AG04450 (cell line): Measurements from ENCODE around the gene MCC. TPM values are rescaled to one million over a fixed set of nuclear protein-coding genes. Genes with fewer than 3 reads are reported as not detected.

Experiments used
- CTCF ChIA-PET: fragments of 300-600, 350-600 bp; formaldehyde crosslinking; extraction: SDS; loops from one replicate; lab custom pipeline; 2022; ENCODE audit warnings: antibody characterized with exemption, inconsistent platforms; lab: Charles Lee
- POLR2A ChIA-PET: fragments of 350-600 bp; formaldehyde crosslinking; extraction: SDS; loops from one replicate; lab custom pipeline; 2021; ENCODE audit warnings: antibody characterized with exemption, inconsistent platforms; lab: Yijun Ruan, JAX
- DNase-seq: peaks from one replicate; pipeline ENCODE4 v3.0.0-alpha.2; 2011; ENCODE audit warnings: low read depth, low spot score
- H3K27ac ChIP-seq: one replicate; pipeline ENCODE4 v1.5.1; 2012; ENCODE audit warnings: low read depth, low read length, control low read depth
- H3K27me3 ChIP-seq: one replicate; pipeline ENCODE4 v1.6.0; 2012; ENCODE audit warnings: low read length; ENCODE audit not compliant: control insufficient read depth, insufficient read depth
- H3K4me3 ChIP-seq: 2 replicates; pipeline ENCODE4 v1.5.1; 2011; ENCODE audit warnings: mild to moderate bottlenecking, low read depth, low read length, control low read depth
- H3K9me3 ChIP-seq: 2 replicates; pipeline ENCODE4 v1.5.1; 2012; ENCODE audit warnings: low read length; ENCODE audit not compliant: control insufficient read depth, insufficient read depth
- polyA plus RNA-seq: library from polyadenylated mRNA; depleted of rRNA; stranded (reverse); fragments of >200 nt; gene quantifications from 2 replicates; pipeline ENCODE4 v1.2.3, GENCODE V29; 2011
- TF ChIP-seq, protein P1 (sequence below): IDR thresholded peaks from 2 replicates; pipeline ENCODE4 v1.5.1; 2011; ENCODE audit warnings: low read depth, low read length, control low read depth, inconsistent platforms

The MCC gene
- polyA plus RNA-seq, 1 experiment: 17.5 TPM

DNA sequence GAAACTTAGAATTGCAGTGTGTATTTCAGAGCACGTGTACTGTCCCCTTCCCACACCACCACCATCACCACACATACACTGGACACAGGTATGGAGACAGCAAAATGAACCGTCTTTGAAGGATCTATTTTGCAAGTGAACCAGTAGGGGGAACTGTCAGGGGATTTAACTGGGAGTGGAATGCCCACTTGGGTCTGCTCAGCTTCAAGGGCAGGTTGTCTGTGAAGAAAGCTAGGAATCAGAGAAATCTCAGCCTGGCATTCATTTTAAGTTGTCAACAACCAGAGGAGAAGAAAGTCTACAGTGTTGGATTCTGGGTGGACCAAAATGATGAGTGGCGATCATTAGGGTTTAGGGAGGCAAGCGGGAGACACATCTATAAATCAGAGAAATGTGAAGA, 364.6 kb downstream of the MCC start:
- no peak for DNase-seq
- H3K27ac ChIP-seq: no peak overlapping the region
- H3K4me3 ChIP-seq: no peak overlapping the region
- TF ChIP-seq, protein P1, sequence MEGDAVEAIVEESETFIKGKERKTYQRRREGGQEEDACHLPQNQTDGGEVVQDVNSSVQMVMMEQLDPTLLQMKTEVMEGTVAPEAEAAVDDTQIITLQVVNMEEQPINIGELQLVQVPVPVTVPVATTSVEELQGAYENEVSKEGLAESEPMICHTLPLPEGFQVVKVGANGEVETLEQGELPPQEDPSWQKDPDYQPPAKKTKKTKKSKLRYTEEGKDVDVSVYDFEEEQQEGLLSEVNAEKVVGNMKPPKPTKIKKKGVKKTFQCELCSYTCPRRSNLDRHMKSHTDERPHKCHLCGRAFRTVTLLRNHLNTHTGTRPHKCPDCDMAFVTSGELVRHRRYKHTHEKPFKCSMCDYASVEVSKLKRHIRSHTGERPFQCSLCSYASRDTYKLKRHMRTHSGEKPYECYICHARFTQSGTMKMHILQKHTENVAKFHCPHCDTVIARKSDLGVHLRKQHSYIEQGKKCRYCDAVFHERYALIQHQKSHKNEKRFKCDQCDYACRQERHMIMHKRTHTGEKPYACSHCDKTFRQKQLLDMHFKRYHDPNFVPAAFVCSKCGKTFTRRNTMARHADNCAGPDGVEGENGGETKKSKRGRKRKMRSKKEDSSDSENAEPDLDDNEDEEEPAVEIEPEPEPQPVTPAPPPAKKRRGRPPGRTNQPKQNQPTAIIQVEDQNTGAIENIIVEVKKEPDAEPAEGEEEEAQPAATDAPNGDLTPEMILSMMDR: peak; percentile 25; the same call in 1 of the 2 replicates
- H3K27me3 ChIP-seq: no peaks in the 10 kb centered on the region
- H3K9me3 ChIP-seq: no peaks in the 10 kb centered on the region
- CTCF ChIA-PET: no interaction called here
- POLR2A ChIA-PET: no interaction called here

DNA sequence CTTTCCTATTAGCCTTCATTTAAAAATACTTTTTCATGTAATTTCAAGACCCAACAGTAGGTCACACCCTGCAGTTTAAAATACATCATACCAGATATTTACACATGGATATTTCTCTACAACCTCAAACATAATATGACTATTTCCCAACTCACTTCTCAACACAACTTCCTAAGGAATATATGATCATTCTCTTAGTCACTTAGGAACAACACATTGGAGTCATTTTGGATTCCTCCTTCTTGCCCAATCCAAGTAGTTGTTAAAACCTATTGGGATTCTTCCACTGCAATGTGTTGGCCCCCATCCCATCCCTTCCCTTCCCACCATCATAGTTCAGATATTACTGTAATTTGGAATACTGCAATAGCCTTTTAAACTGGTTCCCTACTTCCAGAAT, 366.2 kb downstream of the MCC start:
- Histone ChIP-seq H3K4me3 (no peak overlapping the region), H3K27me3 (no peaks in the 10 kb centered on the region), H3K27ac (no peak overlapping the region), H3K9me3 (no peaks in the 10 kb centered on the region)
- POLR2A ChIA-PET: no interaction called here
- CTCF ChIA-PET: no interaction called here
- TF ChIP-seq, protein P1: no peak
- peak; percentile 18 for DNase-seq

DNA sequence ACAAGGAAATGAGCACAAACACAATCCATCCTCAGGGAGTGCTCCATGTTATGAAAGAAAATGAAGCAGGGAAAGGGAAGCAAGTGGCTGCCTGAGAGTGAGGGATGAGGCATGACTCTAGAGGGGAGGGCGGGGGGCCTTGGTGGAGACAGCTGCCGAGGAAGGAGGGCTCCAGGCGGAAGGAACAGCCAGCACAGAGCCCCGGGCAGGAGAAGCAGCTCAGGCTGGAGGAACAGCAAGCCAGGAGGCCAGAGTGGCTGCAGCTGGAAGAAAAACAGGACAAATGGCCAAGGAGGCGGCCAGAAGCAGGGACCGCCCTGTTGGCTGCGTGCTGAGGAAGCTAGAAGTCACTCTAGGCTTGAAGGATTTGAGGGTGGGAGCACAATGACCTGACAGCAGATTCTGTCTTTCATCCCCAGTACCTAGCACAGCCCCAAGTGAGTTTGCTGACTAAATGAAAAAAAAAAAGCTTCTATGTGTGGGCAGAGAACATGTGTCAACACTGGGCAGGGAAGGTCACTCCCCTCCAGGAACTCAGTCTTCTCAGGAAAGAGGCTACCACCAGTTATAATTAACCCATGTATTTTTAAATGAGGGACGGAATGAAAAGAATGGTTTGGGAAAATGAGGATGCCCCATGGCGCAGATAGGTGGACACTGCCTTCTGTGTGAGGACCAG, 368.9 kb downstream of the MCC start:
- CTCF ChIA-PET: interaction anchor here (1.2 kb wide), 1 partner anchor 260 kb away, joined by 3 read pairs; no protein-coding TSS in a partner anchor
- Histone ChIP-seq H3K27ac (no peak overlapping the region), H3K27me3 (no peaks in the 10 kb centered on the region), H3K9me3 (peaks cover 7% of the 10 kb centered on the region; the same call in 1 of the 2 replicates), H3K4me3 (no peak overlapping the region)
- TF ChIP-seq, protein P1: no peak
- POLR2A ChIA-PET: no interaction called here
- DNase-seq: no peak

DNA sequence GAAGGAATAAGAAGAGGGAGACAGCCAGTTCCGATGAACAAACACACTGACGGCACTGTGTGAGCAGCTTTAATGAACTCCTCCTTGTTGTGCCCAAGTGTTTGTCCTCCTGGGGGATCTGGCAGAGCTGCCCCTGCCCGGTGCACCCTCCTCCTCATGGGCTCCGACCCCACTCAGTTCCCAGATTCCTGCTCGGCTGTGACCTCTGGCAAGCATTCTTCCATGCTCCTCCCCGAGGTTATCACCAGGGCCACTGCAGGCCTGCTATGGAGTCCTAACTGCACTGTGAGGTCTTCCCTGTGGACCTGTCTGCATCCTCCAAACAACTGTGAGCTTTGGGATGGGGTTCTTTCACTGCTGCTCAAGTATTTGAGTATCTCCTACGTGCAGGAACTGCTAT, 369.5 kb downstream of the MCC start:
- Histone ChIP-seq H3K4me3 (no peak overlapping the region), H3K27me3 (no peaks in the 10 kb centered on the region), H3K9me3 (peaks cover 7% of the 10 kb centered on the region; the same call in 1 of the 2 replicates), H3K27ac (no peak overlapping the region)
- no peak for DNase-seq
- ChIA-PET POLR2A (interaction anchor here (0.5 kb wide), 1 partner anchor 437 kb away, joined by 3 read pairs; no protein-coding TSS in a partner anchor), CTCF (interaction anchor here (1.2 kb wide), 1 partner anchor 261 kb away, joined by 3 read pairs; no protein-coding TSS in a partner anchor)
- TF ChIP-seq, protein P1: no peak

DNA sequence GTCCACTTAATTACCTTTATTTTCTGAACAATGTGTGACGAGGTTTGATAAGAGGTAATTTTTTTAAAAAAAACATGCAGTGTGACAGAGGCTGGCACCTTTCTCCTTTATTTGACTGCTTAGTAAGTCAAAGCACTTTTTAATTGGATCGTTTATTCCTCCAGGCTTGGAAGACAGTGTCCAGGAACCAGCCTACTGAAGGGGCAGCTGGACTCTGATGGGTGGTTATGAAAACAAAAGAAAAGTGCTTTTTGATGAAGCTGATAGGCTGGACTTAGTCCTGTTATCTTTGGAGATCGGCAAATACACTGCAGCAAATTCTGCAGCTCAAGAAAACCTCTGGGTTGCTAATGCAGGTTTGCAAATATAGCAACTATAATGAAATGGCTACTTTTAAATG, 370.0 kb downstream of the MCC start:
- TF ChIP-seq, protein P1: no peak
- Histone ChIP-seq H3K4me3 (no peak overlapping the region), H3K27me3 (no peaks in the 10 kb centered on the region), H3K27ac (no peak overlapping the region), H3K9me3 (peaks cover 7% of the 10 kb centered on the region; the same call in 1 of the 2 replicates)
- DNase-seq: no peak
- POLR2A ChIA-PET: interaction anchor here (0.5 kb wide), 1 partner anchor 438 kb away, joined by 3 read pairs; no protein-coding TSS in a partner anchor
- CTCF ChIA-PET: interaction anchor here (1.2 kb wide), 1 partner anchor 261 kb away, joined by 3 read pairs; no protein-coding TSS in a partner anchor
